H1 (cell line): Measurements from ENCODE around the gene STK32C. TPM values are rescaled to one million over a fixed set of nuclear protein-coding genes. Genes with fewer than 3 reads are reported as not detected.
A peak's percentile ranks its signal among the peaks of the same experiment; 100 is the strongest.

Experiments
- CHD7 ChIP-seq: fragments of 300-600 bp; sonication (generic); IDR thresholded peaks from 2 replicates; pipeline ENCODE4 v1.7.1; 2012; ENCODE audit warnings: low read length, moderate library complexity, mild to moderate bottlenecking, inconsistent platforms; ENCODE audit not compliant: insufficient replicate concordance
- HDAC6 ChIP-seq: IDR thresholded peaks from one replicate; pipeline ENCODE4 v1.7.1; 2012; ENCODE audit warnings: low read depth, mild to moderate bottlenecking, inconsistent platforms, low read length, moderate library complexity
- KDM1A ChIP-seq: fragments of 200-600, 300-600 bp; sonication (generic); IDR thresholded peaks from 2 replicates; pipeline ENCODE4 v1.7.1; 2016; ENCODE audit warnings: mild to moderate bottlenecking, low read length, borderline replicate concordance
- SP2 ChIP-seq: IDR thresholded peaks from 2 replicates; pipeline ENCODE4 v1.6.1; 2012; ENCODE audit warnings: mild to moderate bottlenecking, low read length, inconsistent platforms
- SP4 ChIP-seq: IDR thresholded peaks from 2 replicates; pipeline ENCODE4 v1.6.1; 2012; ENCODE audit warnings: low read length, inconsistent platforms
- polyA plus RNA-seq, 7 experiments: library from polyadenylated mRNA; depleted of rRNA in 3 of 7; stranded (reverse) in 5 of 7; unstranded in 2 of 7; fragments of >200 nt in 5 of 7; fragments of 200-250 nt in 2 of 7; gene quantifications; 1 replicate in 5 of 7; 2 replicates in 1 of 7; 4 replicates in 1 of 7; pipeline versions ENCODE4 v1.2.1 to v1.2.3, GENCODE V29; 2011 to 2013; ENCODE audit warnings: missing spikeins in 2 of 7, mixed read lengths in 2 of 7
- total RNA-seq: library from RNA; stranded (reverse); fragmentation: NEBNext Ultra II Directional; extraction: Animal tissue kit (Norgen Biotek cat#: 25700); gene quantifications from 2 replicates; pipeline ENCODE4 v1.2.1, GENCODE V29; 2021
- TF ChIP-seq, protein P1 (sequence below), 3 experiments: IDR thresholded peaks; 1 replicate in 2 of 3; 2 replicates in 1 of 3; pipeline versions ENCODE4 v1.5.1 to v1.6.1; 2011; ENCODE audit warnings: low read length in 3 of 3, mild to moderate bottlenecking in 3 of 3, inconsistent platforms in 2 of 3, low read depth in 1 of 3, moderate library complexity in 1 of 3; ENCODE audit not compliant: insufficient read depth in 1 of 3; ENCODE audit errors: control extremely low read depth in 1 of 3
- TF ChIP-seq, protein P2 (sequence below): IDR thresholded peaks from 2 replicates; pipeline ENCODE4 v1.6.1; 2012; ENCODE audit warnings: inconsistent platforms

The STK32C gene
- total and polyA plus RNA-seq, 2 of the 8 experiments (the other 6 are each of a cell fraction or from before 2014, with no cell fraction given) = 10.6 to 15.6 TPM

- TF ChIP-seq, protein P1, sequence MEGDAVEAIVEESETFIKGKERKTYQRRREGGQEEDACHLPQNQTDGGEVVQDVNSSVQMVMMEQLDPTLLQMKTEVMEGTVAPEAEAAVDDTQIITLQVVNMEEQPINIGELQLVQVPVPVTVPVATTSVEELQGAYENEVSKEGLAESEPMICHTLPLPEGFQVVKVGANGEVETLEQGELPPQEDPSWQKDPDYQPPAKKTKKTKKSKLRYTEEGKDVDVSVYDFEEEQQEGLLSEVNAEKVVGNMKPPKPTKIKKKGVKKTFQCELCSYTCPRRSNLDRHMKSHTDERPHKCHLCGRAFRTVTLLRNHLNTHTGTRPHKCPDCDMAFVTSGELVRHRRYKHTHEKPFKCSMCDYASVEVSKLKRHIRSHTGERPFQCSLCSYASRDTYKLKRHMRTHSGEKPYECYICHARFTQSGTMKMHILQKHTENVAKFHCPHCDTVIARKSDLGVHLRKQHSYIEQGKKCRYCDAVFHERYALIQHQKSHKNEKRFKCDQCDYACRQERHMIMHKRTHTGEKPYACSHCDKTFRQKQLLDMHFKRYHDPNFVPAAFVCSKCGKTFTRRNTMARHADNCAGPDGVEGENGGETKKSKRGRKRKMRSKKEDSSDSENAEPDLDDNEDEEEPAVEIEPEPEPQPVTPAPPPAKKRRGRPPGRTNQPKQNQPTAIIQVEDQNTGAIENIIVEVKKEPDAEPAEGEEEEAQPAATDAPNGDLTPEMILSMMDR (IDR thresholded peaks at IDR 0.05; ENCODE audit: control extremely low read depth in 1 of 3, insufficient read depth in 1 of 3, low read depth in 1 of 3, low read length in 3 of 3) = no peak
- TF ChIP-seq SP4 (peak; percentile 88; the same call in 1 of the 2 replicates), KDM1A (no peak), HDAC6 (no peak), CHD7 (no peak), SP2 (no peak)
- TF ChIP-seq, protein P2, sequence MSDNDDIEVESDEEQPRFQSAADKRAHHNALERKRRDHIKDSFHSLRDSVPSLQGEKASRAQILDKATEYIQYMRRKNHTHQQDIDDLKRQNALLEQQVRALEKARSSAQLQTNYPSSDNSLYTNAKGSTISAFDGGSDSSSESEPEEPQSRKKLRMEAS = peak; percentile 97
Measured at GRCh38 chr10:132331601-132332432, 24.1 kb upstream of the STK32C start, which contains the start of gene LRRC27 (continued).
